ENCODE data around the gene AOAH.
"Not testable (repeated sequence)": the region's sequence is repeated elsewhere in the genome, so short reads cannot be mapped to it uniquely, and the experiment has no call there.

The AOAH gene

GRCh38 chr7:36535866-36536664 is 188.2 kb downstream of the AOAH start:
- DNase-seq: no peak

GRCh38 chr7:36533717-36534116 is 190.6 kb downstream of the AOAH start:
- no peak for DNase-seq

GRCh38 chr7:36532981-36533499 is 191.3 kb downstream of the AOAH start:
- DNase-seq: no peak

DNA sequence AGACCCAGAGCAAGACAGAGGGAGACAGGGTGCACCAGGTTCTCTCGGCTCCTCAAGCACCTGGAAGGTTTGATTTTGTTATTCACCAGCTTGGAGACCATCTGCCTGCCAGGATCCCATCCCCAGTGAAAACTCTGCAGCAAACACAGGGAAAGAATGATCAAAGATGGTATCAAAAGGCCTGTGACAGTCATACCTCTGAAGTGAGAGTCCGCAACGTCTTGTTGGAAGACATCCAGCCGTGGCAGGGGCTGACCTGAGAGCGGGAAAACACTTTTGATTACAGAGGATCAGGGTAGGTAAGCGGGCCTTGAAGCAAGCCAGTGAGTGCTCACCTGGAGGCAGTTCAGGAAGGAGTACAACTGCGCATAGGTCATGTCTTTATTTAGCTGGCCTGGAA is 192.3 kb downstream of the AOAH start:
- no peak for DNase-seq

- DNase-seq: no peak
Measured at GRCh38 chr7:36530456-36530855, 193.8 kb downstream of the AOAH start.

GRCh38 chr7:36527549-36527913 is 196.8 kb downstream of the AOAH start:
- DNase-seq: no peak

DNA sequence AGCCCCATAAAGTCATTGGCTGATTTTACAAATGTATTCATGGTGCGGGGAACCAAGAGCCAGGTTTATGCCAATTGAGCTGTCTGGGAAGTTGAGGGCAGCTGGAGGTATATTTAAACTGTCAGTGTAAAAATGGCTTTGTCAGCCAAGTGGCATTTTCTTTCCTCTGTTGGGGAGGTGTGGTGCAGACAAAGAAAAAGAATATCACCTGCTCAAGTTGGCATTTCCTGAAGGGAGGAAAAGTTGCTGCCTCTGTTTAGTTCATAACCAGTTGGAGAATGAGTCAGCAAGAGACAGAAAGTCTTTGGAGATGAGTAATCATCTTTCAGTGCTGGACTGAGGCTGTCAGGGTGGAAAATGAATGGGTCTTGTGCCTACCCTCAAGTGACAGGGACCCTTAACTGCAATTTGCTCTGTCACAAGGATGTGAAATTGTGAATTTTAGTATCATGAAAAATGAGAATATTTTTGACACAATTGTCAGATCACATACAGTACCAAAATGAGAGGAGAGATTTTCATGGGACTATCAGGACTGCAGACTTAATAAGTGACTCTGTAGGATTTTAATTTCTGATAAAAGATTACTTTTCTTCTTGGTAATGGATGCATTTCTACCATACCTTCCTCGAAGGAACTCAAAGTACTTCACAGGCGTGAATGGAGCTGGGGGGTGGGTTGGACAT is 197.3 kb downstream of the AOAH start:
- no peak for DNase-seq

GRCh38 chr7:36523371-36524101 is 200.8 kb downstream of the AOAH start:
- DNase-seq: no peak

DNA sequence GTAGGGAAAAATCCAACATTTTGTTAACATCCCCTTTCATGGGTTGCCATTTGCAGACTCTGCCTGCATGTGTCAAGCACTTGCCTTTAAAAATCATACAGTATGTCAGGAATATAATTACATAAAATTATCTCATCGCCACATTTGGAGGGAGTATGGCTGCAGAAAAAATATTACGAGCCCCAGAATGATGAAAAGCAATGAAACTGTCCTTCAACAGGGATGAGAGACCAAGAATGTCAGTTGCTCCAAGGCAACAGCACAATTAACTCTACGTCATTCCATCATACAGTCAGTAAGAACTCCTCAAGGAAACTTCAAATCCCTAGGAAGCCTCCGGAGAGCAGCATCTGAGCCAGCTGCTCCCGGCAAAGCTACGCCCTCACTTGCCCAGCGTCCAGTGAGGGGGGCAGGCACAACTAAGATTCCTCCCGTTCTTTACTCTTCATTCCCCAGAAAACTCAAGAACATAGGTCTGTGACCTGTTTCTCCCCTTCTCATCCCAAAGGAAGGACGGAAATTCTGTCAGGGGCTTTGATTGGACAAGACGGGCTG is 201.8 kb downstream of the AOAH start:
- no peak for DNase-seq

GRCh38 chr7:36521911-36522310 is 202.4 kb downstream of the AOAH start:
- no peak for DNase-seq

GRCh38 chr7:36521133-36521532 is 203.2 kb downstream of the AOAH start:
- DNase-seq: no peak

DNA sequence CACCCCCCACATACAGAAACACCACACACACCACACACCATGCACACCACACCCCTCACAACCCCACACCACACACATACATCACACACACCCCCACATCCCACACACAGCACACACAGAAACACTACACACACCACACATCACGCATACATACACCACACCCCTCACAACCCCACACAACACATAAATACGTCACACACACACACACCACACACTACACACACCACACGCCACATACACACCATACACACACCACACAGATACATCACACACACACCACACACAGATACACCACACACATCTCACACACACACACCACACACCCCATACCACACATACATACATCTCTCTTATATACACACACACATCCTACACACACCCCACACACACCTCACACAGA is 208.4 kb downstream of the AOAH start:
- DNase-seq: no peak

GRCh38 chr7:36514289-36515243 is 209.7 kb downstream of the AOAH start:
- peak; percentile 66 to 79 for DNase-seq

DNA sequence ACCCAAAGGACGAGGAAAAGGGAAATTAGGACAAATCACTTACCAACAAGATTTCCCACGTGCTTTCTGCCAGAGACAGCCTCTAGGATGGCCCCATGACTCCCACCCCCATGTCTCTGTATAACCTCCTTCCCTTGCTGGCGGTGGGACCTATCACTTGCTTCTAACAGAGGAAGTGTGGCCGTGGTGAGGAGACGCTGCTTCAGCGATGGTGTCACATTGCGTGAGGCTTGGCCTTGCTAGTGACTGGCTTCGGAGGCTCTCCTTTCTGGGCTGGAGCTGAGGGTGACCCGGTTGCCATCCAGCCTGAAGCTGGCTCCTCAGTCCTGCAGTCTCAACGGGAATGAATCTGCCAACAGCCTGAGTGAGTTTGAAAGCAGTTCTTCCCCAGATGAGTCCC is 210.9 kb downstream of the AOAH start:
- DNase-seq: no peak

- no peak for DNase-seq
Measured at GRCh38 chr7:36512616-36513015, 211.7 kb downstream of the AOAH start.

- DNase-seq: no peak
Measured at GRCh38 chr7:36509962-36510361, 214.3 kb downstream of the AOAH start.

DNA sequence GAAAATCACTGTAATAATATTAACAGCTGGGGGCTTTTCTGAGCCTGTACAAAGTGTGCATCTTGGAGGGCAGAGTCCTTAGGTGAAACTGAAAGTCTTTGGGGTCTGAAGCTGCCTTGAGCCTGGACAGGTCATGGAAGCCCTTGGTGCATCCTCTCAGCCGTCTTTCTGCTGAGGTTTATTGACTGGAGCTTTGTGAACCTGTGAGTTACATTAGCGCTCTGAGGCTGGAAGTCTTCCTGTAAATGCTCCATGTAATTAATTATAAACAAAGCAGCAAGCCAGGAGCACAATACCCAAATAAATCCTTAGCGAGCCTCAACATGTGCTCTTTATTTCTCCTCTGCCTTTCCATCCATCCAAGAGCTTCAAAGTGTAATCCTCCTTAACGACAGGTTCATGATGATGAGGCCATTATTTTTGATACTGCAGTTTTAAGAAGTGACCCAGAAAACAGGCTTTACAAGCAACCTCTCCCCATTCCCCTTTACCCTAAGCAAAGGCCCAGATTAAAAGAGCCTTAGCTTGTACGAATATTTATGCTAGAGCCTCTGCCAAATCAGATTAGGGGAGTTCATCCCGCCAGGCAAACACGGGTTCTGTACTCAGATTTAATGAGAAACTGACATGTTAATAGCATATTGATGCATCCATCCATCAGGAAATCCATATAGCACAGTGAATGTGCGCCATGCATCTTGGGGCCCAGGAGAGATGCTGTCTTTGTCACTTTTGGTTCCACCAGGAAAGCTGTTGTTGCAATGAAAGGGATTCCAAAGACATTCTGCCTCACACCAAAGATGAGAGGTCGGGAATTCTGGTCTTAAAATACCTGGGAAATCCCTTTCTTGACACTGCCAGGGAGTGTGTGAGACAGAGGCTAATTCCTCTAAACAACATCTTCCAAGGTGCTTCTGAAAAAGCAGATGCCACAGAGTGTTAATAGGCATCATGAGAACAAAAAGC is 216.5 kb downstream of the AOAH start:
- no peak for DNase-seq

GRCh38 chr7:36506820-36507219 is 217.5 kb downstream of the AOAH start:
- DNase-seq: no peak

DNA sequence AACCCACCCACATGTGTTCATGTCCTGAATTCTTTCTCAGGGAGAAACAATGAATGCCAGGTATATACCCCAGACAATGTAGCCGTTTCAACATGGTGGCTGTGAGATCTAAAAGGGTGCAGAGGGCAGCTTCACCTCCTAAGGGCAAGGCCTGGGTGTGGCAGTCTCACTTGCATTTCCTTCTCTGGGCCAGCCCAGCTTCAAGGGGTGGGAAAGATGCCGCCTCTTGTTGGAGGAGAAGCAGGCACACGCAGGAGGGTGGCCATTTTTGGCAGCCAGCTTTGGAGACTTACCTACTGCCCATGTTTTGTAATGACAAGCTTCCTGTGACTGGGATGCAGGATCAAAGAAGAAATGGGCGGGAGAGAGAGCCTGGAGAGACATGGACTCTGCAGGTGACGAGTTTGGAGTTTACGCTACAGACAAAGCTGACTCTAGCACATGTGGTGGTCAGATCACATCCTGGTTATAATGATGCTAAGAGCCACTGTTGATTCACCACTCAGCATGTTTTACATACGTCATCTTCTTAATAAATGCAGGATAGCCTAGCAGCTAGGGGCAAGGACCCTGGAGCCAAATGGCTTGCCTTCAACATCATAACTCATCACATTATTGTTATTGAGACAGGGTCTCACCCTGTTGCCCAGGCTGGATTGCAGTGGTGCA is 218.0 kb downstream of the AOAH start:
- DNase-seq: no peak

DNA sequence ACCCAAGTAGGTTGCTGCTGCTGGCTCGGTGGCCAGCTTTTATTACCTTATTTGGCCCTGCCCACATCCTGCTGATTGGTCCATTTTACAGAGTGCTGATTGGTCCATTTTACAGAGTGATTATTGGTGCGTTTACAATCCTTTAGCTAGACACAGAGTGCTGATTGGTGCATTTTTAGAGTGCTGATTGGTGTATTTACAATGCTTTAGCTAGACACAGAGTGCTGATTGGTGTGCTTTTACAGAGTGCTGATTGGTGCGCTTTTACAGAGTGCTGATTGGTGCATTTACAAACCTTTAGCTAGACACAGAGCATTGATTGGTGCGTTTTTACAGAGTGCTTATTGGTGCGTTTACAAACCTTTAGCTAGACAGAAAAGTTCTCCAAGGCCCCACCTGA is 219.7 kb downstream of the AOAH start:
- not testable (repeated sequence) for DNase-seq
